Keratinocyte (primary cell): ENCODE results near the gene PRKAG1. TPM values are rescaled to one million over a fixed set of nuclear protein-coding genes. Genes with fewer than 3 reads are reported as not detected.

Experiments
- DNase-seq: peaks from one replicate; pipeline ENCODE4 v3.0.0-alpha.2; 2011; ENCODE audit warnings: low read depth, missing footprints, low spot score
- FAIRE-seq: peaks from 2 replicates; lab custom pipeline; 2011; peaks lifted over from hg19 to GRCh38; lab: Jason Lieb, UNC
- H2AFZ ChIP-seq: 2 replicates; pipeline ENCODE4 v1.6.0; 2012; ENCODE audit warnings: low read length, control low read depth, inconsistent platforms; ENCODE audit not compliant: control insufficient read depth
- H3K27ac ChIP-seq: 2 replicates; pipeline ENCODE4 v1.5.1; 2011; ENCODE audit warnings: low read length; ENCODE audit not compliant: control insufficient read depth, insufficient read depth
- H3K27me3 ChIP-seq: 3 replicates; pipeline ENCODE4 v1.6.0; 2011; ENCODE audit warnings: low read length; ENCODE audit not compliant: control insufficient read depth, insufficient read depth; ENCODE audit errors: extremely low read depth
- H3K36me3 ChIP-seq, 2 experiments: 2 replicates in 1 of 2; 3 replicates in 1 of 2; pipeline ENCODE4 v1.5.1; 2011; ENCODE audit warnings: low read length in 2 of 2, mild to moderate bottlenecking in 1 of 2; ENCODE audit not compliant: control insufficient read depth in 2 of 2, insufficient read depth in 2 of 2; ENCODE audit errors: extremely low read depth in 1 of 2
- H3K4me1 ChIP-seq: 3 replicates; pipeline ENCODE4 v1.5.1; 2011; ENCODE audit warnings: low read length; ENCODE audit not compliant: control insufficient read depth, insufficient read depth; ENCODE audit errors: extremely low read depth
- H3K4me2 ChIP-seq: 3 replicates; pipeline ENCODE4 v1.6.0; 2011; ENCODE audit warnings: low read depth, low read length; ENCODE audit not compliant: control insufficient read depth, insufficient read depth; ENCODE audit errors: extremely low read depth
- H3K4me3 ChIP-seq, 3 experiments: fragments of 200-600 bp in 1 of 3; sonication (generic) in 1 of 3; 2 replicates in 2 of 3; 3 replicates in 1 of 3; pipeline ENCODE4 v1.5.1; 2011 to 2016; ENCODE audit warnings: low read length in 3 of 3, mild to moderate bottlenecking in 3 of 3, control low read depth in 2 of 3, inconsistent platforms in 1 of 3, low read depth in 1 of 3, mixed read lengths in 1 of 3, mixed run types in 1 of 3, moderate library complexity in 1 of 3; ENCODE audit not compliant: control insufficient read depth in 2 of 3, insufficient read depth in 2 of 3; ENCODE audit errors: extremely low read depth in 1 of 3
- H3K79me2 ChIP-seq: 2 replicates; pipeline ENCODE4 v1.6.0; 2012; ENCODE audit warnings: low read length; ENCODE audit not compliant: control insufficient read depth, insufficient read depth
- H3K9ac ChIP-seq: 3 replicates; pipeline ENCODE4 v1.6.0; 2011; ENCODE audit warnings: low read length; ENCODE audit not compliant: control insufficient read depth, insufficient read depth; ENCODE audit errors: extremely low read depth
- H3K9me1 ChIP-seq: 3 replicates; pipeline ENCODE4 v1.6.0; 2011; ENCODE audit warnings: low read length; ENCODE audit not compliant: control insufficient read depth, insufficient read depth; ENCODE audit errors: extremely low read depth
- H3K9me3 ChIP-seq: 2 replicates; pipeline ENCODE4 v1.5.1; 2012; ENCODE audit warnings: low read depth, low read length; ENCODE audit not compliant: control insufficient read depth
- H4K20me1 ChIP-seq: 3 replicates; pipeline ENCODE4 v1.6.0; 2011; ENCODE audit warnings: low read length; ENCODE audit not compliant: control insufficient read depth, insufficient read depth; ENCODE audit errors: extremely low read depth
- CTCF ChIP-seq, 3 experiments: IDR thresholded peaks in 1 of 3; conservative IDR thresholded peaks in 1 of 3; optimal IDR thresholded peaks in 1 of 3; 2 replicates in 2 of 3; 3 replicates in 1 of 3; pipeline versions ENCODE3 to v1.5.1; 2011; ENCODE audit warnings: low read length in 3 of 3, mild to moderate bottlenecking in 3 of 3, moderate library complexity in 2 of 3, control low read depth in 1 of 3, inconsistent platforms in 1 of 3; ENCODE audit not compliant: insufficient read depth in 2 of 3; ENCODE audit errors: extremely low read depth in 1 of 3
- EZH2 ChIP-seq: IDR thresholded peaks from one replicate; pipeline ENCODE4 v1.6.1; 2012; ENCODE audit warnings: inconsistent platforms, mild to moderate bottlenecking, low read length, moderate library complexity
- dilution Hi-C: fragments of 300-500 bp; cut with MboI; formaldehyde crosslinking; loops from one replicate; pipeline ENCODE4 v1.7.0; 2020; ENCODE audit warnings: low sequenced_read_pairs; ENCODE audit not compliant: extremely low pct_ligation_motif_present
- polyA plus RNA-seq, 5 experiments: library from polyadenylated mRNA; depleted of rRNA in 3 of 5; stranded (reverse) in 3 of 5; stranded (forward) in 1 of 5; unstranded in 1 of 5; fragments of >200 nt; gene quantifications; 1 replicate in 1 of 5; 2 replicates in 3 of 5; 3 replicates in 1 of 5; pipeline versions ENCODE4 v1.2.1 to v1.2.3, GENCODE V29; 2011 to 2012; ENCODE audit warnings: missing spikeins in 2 of 5, low read depth in 1 of 5, low replicate concordance in 1 of 5

Gene PRKAG1
- polyA plus RNA-seq, 1 donor (not counting 4 experiments of a cell fraction or from before 2014, with no cell fraction given): 125 TPM

- peaks cover 4% of the 10 kb centered on the region for H3K27me3 ChIP-seq
- no peaks in the 10 kb centered on the region for H3K9me1 ChIP-seq
- no peaks in the 10 kb centered on the region for H3K36me3 ChIP-seq
- H4K20me1 ChIP-seq: no peaks in the 10 kb centered on the region
- no peak overlapping the region for H3K4me2 ChIP-seq
- TF ChIP-seq EZH2: no peak
- no peak for TF ChIP-seq CTCF (optimal IDR thresholded peaks at IDR 0.05 in 1 of 3, IDR thresholded peaks at IDR 0.05 in 1 of 3, conservative IDR thresholded peaks at IDR 0.05 in 1 of 3; ENCODE audit: extremely low read depth in 1 of 3, insufficient read depth in 2 of 3, low read length in 3 of 3)
- no peak overlapping the region for H2AFZ ChIP-seq
- H3K4me3 ChIP-seq: no peak overlapping the region
- peaks cover 3% of the 10 kb centered on the region for H3K4me1 ChIP-seq
- no peak overlapping the region for H3K9ac ChIP-seq
- DNase-seq: no peak
- H3K9me3 ChIP-seq: no peaks in the 10 kb centered on the region
- dilution Hi-C loops: no loop called here
- H3K79me2 ChIP-seq: peaks cover 4% of the 10 kb centered on the region
- no peak for FAIRE-seq
- H3K27ac ChIP-seq: no peak overlapping the region
Measured at GRCh38 chr12:48961801-48962200, 56.8 kb downstream of the PRKAG1 start.

- H3K27ac ChIP-seq: no peak overlapping the region
- no peaks in the 10 kb centered on the region for H3K36me3 ChIP-seq
- DNase-seq (no peak), FAIRE-seq (no peak)
- H4K20me1 ChIP-seq: no peaks in the 10 kb centered on the region
- peaks cover 8% of the 10 kb centered on the region for H3K79me2 ChIP-seq
- peaks cover 4% of the 10 kb centered on the region for H3K27me3 ChIP-seq
- H3K9ac ChIP-seq: no peak overlapping the region
- H3K9me3 ChIP-seq: no peaks in the 10 kb centered on the region
- no peak for TF ChIP-seq CTCF (optimal IDR thresholded peaks at IDR 0.05 in 1 of 3, IDR thresholded peaks at IDR 0.05 in 1 of 3, conservative IDR thresholded peaks at IDR 0.05 in 1 of 3; ENCODE audit: extremely low read depth in 1 of 3, insufficient read depth in 2 of 3, low read length in 3 of 3)
- peaks cover 3% of the 10 kb centered on the region for H3K4me1 ChIP-seq
- dilution Hi-C loops: no loop called here
- H3K9me1 ChIP-seq: no peaks in the 10 kb centered on the region
- no peak overlapping the region for H3K4me3 ChIP-seq
- H3K4me2 ChIP-seq: no peak overlapping the region
- H2AFZ ChIP-seq: no peak overlapping the region
Measured at GRCh38 chr12:48961331-48961730, 57.2 kb downstream of the PRKAG1 start.
